ENCODE data around the gene PHYH.

- TF ChIP-seq CTCF (IDR thresholded peaks at IDR 0.05) (no peak), POLR2A (IDR thresholded peaks at IDR 0.05) (no peak)
These were observed 52.6 kb downstream of the PHYH start for GRCh38 chr10:13247246-13247645.

Measured in esophagus squamous epithelium (tissue), 4 donors.